Hindlimb muscle (tissue), 1 donor: ENCODE results near the gene ARFGEF3. TPM values are rescaled to one million over a fixed set of nuclear protein-coding genes. Genes with fewer than 3 reads are reported as not detected.
"Not testable (repeated sequence)": the region's sequence is repeated elsewhere in the genome, so short reads cannot be mapped to it uniquely, and the experiment has no call there.

Experiments used
- DNase-seq: peaks from one replicate; pipeline ENCODE4 v3.0.0-alpha.2; 2013
- polyA plus RNA-seq: library from polyadenylated mRNA; unstranded; fragments of 120-200 nt; gene quantifications from one replicate; pipeline ENCODE4 v1.2.1, GENCODE V29; 2013; ENCODE audit not compliant: insufficient read length

Gene ARFGEF3
- polyA plus RNA-seq, 1 donor, result 1.1 TPM

DNA sequence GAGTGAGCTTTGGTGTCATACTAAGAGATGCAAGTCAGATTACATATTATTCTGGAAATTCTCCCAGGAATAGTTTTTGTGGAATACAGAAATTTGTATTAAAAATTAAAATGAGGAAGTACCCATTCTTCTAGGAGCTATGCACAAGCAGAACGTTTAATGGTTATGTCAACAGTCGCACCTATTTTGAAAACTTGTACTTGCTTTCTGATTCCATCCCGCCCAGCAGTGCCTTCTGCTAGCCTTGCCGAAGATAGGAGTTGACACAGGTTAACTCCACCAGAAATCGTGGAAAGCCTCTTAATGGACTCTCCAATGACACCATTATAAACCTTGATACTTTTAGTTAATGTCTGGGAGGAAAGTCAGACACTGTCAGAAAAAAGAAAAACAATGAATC lies 49.9 kb downstream of the ARFGEF3 start:
- no peak for DNase-seq

DNA sequence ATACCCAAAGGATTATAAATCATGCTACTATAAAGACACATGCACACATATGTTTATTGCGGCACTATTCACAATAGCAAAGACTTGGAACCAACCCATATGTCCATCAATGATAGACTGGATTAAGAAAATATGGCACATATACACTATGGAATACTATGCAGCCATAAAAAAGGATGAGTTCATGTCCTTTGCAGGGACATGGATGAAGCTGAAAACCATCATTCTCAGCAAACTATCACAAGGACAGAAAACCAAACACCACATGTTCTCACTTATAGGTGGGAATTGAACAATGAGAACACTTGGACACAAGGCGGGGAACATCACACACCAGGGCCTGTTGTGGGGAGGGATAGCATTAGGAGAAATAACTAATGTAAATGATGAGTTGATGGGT lies 50.8 kb downstream of the ARFGEF3 start:
- DNase-seq, result not testable (repeated sequence)

DNA sequence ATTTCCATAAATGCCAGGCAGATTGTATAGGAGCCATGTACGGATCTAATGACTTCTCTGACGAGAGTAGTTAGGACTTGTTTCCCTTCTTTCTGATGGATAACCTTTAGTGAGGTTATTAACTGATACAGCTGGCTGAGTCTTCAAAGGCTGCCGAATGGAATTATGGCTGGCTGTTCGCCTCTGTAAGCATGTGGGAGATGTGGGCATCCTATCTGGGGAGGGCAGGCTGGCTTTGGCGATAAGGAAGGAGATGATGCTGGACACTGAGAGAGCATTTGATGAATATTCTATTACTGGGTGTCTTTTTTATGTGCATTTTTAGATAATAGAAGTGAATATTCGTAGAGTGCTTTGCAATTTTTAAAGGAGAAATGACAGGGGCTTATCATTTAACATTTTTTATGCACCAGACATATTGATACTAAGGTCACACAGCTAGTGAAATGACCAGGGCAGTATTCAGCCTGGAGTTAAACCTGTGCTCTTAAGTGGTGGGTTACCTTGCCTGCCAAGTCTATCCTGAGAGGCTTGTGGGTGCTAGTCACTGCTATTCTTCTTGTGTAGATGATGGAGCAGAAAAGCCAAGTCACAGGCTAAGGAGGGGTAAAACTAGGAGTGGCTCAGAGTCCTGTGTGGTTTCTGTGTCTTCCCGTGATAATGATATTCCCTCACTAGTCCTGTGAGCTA lies 53.5 kb downstream of the ARFGEF3 start:
- DNase-seq, result no peak

DNA sequence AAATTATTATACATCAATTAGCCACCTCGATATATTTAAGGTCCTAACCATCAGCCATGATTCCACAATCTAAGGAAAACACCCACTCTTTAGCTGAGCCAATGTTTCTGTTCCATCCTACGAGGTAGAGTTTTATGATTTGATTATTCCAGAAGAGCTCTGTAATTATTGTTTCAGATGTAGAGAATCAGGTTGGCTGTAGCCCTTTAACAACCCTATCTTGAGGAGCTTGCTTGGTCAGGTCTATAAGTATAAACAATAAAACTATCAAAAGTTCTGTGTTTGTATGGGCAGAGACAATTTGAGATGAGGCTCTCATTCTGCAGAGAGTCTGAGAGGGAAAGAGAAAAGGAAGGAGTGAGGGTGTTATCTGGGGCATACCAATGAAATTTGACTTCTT lies 56.7 kb downstream of the ARFGEF3 start, which contains the start of gene PBOV1:
Gene PBOV1, minus strand, starts transcription at position 43 of the 400 bp plus-strand sequence. CDS start 96 bp downstream, outside the sequence.
- no peak for DNase-seq

DNA sequence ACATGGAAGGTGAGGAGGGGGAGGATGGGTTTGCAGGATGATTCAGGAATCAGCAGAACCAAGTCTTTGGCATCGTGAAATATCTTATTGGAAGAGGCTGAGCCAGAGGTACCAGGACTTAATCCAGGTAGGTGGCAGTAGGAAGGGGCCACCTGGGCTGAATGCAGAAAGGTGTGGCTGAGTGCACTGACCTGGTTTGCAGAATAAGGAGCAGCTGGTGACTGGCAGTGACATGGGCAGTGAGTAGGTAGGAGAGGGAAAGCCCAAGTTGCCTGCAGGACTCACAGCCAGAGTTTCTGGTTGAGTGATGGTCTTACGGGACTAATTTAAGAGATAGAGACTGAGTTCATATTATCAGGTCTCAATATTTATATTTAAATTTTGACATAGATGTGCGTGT lies 57.7 kb downstream of the ARFGEF3 start:
- no peak for DNase-seq

- DNase-seq, result no peak
Measured at GRCh38 chr6:138219901-138220300, 58.2 kb downstream of the ARFGEF3 start.

DNA sequence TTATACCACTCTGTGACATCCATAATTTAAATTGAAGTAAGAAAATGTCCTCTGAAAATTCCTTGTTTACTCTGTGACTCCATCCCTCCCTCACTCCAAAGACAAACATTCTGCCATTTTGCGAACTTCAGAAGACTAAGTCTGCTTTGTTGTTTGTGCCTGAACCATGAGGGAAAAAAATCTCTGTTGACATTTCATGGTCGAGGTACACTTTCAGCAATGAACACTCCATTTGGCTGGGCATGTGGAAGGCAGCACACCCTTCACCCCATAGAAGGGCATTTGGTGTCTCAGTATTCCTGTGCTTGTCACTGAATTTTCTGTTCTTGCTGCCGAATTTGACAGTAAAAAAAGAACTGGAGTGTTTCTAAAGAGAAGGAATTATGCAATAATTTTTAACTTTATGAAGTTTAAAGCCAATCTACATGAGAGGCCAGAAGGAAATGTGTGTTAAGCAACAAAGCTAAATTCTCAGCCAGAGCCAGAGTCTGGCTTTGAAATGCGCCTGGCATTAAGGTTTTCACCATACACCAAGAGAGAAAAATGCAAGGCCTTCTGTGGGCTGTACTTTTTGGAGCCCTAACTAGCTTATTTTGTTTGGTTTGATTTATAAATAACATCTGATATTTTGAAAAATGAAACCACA lies 61.3 kb downstream of the ARFGEF3 start:
- no peak for DNase-seq

GRCh38 chr6:138225953-138226352 lies 64.2 kb downstream of the ARFGEF3 start:
- no peak for DNase-seq

DNA sequence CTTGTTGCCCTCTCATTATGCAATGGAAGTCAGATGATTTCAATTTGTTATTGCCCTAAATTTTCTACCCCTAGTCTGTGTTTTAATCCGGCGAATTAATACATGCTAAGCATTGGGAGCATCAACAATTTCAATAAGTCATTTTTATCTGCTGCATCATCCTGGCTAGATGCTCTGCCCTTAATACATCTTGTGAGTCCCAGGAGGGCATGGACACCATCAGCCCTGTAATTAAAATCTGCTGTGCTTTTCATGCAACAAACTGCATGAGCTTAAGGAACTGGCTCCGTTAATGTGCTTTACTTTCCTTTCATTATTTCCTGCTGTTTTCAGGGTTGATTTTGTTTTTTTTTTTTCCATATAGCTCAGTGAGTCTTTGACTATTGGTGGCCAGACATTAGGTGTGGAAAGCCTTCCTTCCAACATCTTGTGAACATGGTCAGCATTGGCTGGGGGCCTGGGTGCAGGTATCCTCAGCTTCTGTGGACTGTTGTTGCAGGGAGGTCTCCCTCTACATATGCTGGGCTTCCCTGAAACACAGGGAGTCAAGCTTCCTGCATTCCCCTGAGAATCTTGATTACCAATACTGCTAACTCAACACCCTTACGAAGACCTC lies 65.1 kb downstream of the ARFGEF3 start:
- no peak for DNase-seq

GRCh38 chr6:138227316-138227781 lies 65.6 kb downstream of the ARFGEF3 start:
- no peak for DNase-seq

DNA sequence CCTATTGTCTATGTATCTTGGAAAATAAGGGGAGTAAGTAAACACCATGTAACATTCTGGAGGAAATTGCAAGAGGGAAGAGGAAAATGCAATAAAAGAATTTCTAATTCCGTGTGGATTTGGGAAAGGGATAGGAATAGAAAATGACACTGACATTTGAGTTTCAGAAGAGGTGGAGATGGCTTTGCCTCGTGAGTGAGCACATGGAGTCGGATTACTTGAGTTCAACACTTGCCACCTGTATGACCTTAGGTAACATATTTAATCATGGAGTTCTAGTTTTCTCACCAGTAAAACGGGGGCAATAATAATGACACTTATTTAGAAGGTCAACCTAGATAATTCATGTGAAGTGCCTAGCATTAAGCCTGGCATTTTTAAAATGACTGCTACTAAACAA lies 67.3 kb downstream of the ARFGEF3 start:
- DNase-seq, result no peak

- no peak for DNase-seq
Measured at GRCh38 chr6:138229663-138230179, 68.0 kb downstream of the ARFGEF3 start.

DNA sequence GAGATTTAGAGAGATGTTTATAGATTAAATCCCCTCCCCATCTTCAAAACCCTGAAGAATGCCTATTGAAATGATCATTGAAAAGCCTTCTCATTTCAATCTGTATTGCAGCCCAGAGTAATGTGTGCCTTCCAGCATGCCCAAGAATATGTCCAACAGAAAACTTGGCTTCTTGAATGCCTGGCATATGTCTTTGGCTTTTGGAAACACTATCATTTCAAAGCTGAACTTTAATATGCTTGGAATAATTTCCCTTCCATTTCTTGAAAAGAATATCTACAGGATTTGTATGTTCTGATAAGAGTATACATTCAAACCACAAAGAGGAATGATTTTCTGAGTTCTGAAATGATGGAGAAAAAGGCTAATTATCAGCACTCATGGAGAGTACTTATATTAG lies 68.5 kb downstream of the ARFGEF3 start:
- no peak for DNase-seq

GRCh38 chr6:138230759-138231380 lies 69.1 kb downstream of the ARFGEF3 start:
- no peak for DNase-seq

GRCh38 chr6:138231381-138231886 lies 69.7 kb downstream of the ARFGEF3 start:
- no peak for DNase-seq

DNA sequence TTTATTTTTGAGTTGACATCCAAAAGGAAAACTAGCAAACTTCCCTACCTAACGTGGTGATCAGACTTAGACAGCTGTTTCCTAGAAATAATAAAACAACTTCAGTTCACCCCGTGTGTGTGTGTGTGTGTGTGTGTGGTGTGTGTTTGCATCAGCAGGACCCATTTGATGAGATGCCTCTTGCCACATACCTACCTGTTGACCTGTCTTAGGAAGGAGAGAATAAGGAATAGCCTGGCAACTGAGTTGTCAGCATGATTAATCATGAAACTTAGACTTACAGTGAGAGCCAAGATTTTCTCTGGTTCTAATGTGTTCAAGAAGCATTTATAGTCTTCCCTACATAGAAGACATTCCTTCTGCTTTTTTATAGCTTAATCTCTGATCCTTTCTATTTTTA lies 72.6 kb downstream of the ARFGEF3 start:
- no peak for DNase-seq

DNA sequence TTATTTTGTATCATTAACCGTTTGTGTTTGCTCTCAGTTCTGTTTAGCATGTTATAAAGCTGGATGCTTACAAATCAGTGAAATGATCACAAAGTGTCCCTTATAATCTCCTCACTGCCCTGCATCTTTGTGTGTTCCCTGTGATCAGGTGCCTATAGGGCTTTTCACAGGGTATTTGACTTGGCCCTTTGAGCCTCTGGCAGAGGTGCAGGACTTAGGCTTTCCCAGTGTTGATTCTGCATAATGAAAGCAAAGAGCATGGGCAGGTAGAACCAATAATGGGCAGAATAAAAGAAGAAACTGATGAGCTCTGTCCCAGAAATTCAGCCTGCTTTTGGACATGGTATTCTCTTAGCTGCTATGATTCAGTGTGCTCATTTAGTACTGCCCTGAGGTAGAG lies 73.5 kb downstream of the ARFGEF3 start:
- DNase-seq, result no peak

DNA sequence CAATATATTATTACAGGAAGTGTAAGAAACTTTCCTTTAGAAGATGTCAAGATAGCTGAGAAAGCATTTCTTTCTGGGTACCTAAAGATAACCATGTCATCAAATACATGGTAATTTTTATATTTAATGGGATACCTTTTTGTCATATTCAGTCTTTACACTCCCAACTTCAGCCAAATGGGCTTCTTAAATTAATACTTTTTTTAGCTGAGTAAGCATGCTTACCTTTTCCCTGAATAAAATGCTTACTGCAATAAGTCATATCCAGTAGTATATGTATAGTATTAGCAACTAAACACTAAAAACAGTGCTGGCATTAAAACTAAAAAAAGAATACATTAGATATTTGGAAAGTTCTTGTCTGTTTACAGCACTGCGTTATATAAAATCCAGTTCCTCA lies 74.0 kb downstream of the ARFGEF3 start:
- DNase-seq, result no peak

- DNase-seq, result no peak
Measured at GRCh38 chr6:138237463-138237862, 75.7 kb downstream of the ARFGEF3 start.

DNA sequence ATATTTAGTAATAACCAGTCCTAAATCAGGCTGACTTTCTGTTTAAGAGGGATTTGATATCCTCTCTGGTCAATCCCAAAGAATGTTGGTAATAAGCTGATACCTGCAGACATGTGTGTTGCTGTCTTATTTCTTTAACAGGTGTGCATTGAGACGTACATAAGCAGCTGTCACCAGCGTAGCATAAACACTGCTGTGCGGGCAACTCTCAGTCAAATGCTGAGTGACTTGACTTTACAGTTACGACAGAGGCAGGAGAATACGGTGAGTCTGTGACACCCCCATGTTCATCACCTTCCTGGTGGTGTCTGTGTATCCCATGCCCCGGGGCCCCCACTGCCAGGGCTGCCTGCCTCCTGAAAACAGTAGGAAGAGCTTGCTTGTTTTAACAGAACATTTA lies 76.6 kb downstream of the ARFGEF3 start:
- no peak for DNase-seq

DNA sequence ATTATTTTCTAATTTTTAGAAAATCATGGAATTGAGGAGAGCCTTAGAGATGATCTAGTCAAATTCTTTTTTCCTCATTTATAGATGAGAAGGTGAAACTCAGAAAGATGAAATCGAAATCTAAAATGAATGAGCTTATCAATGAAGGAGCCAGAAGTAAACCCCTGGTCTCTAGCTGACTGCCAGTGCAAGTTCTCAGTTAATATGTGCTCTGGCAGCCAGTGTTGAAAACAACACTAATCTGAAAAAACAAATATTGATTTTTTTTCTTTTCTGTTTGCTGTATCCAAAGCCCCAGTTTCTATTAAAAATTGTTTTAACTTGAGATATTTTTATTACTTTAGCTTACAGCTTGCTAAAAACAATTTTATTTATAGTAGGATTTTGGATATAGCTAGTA lies 78.0 kb downstream of the ARFGEF3 start:
- no peak for DNase-seq

GRCh38 chr6:138240476-138241245 lies 78.9 kb downstream of the ARFGEF3 start:
- DNase-seq, result no peak
